GM12874 (cell line): ENCODE results near the gene NDEL1.

Experiments
- TF ChIP-seq, protein P1 (sequence below): IDR thresholded peaks from 2 replicates; pipeline ENCODE4 v1.5.1; 2011; ENCODE audit warnings: low read depth, mild to moderate bottlenecking, control low read depth, low read length, moderate library complexity; ENCODE audit not compliant: insufficient read depth

The NDEL1 gene

DNA sequence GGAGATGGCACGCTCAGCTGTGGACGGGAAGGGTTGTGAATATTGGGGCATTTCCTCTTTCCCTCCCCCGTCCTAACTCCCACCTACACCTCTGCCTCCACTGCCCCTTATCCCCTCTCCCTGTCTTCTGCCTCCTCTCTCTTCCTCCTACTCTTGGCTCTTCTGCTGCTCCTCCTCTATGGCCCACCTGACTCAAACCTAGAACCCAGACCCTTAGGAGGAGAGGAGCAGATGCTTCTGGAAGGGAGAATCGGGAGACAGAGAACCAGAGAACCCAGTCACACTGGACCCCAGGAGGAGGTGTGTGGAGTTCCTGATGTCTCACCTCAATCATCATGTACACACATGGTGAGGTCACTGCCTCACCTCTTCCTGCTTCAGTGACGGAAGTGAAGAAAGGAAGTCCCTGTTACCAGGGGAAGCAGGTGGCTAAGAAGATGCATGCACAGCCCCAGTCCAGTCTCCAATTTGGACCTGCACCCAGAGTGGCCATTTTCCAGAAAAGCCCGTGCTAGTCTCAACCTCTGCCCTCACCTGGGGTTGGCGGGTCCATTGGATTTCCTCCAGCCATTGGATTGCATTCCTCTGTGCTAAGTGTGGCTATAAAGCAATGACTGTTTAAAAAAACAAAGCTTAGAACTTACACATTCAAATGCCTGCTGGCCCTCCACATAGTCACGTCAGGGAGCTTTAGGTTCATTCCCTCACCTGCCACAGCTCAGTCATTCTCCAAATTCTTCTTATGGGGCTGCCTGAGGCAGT is 42.0 kb upstream of the NDEL1 start:
- TF ChIP-seq, protein P1, sequence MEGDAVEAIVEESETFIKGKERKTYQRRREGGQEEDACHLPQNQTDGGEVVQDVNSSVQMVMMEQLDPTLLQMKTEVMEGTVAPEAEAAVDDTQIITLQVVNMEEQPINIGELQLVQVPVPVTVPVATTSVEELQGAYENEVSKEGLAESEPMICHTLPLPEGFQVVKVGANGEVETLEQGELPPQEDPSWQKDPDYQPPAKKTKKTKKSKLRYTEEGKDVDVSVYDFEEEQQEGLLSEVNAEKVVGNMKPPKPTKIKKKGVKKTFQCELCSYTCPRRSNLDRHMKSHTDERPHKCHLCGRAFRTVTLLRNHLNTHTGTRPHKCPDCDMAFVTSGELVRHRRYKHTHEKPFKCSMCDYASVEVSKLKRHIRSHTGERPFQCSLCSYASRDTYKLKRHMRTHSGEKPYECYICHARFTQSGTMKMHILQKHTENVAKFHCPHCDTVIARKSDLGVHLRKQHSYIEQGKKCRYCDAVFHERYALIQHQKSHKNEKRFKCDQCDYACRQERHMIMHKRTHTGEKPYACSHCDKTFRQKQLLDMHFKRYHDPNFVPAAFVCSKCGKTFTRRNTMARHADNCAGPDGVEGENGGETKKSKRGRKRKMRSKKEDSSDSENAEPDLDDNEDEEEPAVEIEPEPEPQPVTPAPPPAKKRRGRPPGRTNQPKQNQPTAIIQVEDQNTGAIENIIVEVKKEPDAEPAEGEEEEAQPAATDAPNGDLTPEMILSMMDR: no peak

DNA sequence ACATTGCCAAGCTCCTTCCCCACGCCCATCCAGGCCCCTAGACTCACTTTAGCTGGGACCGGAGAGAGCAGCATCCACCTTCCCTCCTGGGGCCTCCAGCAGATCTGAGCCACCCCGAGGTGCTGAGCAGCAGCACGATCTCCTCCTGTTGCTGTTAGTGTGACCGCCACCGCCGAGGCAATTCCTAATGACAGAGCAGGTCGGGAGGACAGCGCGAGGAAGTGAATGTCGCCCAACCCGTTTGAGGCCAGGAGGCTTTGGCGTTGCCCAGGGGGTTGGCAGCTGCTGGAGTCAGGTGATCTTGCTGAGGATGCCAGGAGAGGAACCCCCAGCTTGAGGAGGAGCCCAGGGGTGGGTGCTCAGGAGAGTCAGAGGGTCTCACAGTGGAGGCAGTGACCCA is 38.0 kb upstream of the NDEL1 start, which contains the start of gene RNF222:
Gene RNF222, minus strand, starts transcription at position 192 of the 400 bp plus-strand sequence. CDS start 4,366 bp downstream, outside the sequence.
- TF ChIP-seq, protein P1: no peak

DNA sequence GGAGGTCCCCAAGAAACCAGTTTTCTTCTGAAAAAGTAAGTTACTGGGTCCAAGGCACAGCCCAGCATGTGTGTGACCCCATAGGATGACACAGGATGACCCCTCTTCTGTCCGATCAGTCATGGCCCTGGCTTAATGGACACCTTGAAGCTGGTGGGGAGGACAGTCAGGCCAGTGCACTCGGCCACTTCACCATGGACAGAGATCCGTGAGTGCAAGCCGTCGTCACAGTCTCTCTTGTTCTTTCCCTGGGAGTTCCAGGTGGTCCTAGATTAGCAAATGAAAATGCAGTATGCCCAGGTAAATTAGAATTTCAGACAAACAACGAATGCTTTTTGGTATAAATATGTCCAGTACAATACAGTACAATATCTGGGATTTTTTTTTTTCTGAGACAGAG is 36.7 kb upstream of the NDEL1 start:
- TF ChIP-seq, protein P1: no peak

DNA sequence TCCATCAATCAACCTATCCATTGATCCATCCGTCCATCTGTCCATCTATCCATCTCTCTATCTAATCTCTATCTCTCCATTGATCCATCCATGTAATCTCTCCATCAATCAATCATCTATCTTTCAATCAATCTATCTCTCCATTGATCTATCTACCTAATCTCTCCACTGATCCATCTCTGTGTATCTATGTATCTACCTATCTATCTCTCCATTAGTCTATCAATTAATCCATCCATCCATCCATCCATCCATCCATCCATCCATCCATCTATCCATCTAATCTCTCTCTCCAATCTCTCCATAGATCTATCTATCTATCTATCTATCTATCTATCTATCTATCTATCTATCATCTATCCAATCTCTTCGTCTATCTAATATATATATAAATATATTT is 34.6 kb upstream of the NDEL1 start:
- TF ChIP-seq, protein P1: no peak

DNA sequence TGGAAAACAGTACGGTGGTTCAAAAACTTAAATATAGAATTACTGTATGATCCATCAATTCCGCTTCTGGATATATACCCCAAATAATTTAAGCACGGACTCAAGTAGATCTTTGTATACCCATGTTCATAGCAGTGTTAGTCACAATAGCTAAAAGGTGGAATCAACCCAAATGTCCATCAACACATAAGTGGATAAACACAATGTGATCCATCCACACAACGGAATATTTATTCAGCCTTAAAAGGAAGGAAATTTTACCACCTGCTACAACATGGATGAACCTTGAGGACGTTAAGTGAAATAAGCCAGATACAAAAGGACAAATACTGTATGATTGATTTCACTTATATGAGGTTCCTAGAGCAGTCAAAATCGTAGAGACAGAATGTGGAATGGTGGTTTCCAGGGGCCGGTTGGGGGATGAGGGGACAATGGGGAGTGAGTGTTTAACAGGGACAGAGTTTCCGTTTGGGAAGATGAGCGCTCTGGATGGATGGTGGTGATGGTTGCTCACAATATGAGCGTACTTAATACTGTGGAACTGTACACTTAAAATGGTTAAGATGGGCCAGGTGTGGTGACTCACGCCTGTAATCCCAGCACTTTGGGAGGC is 32.7 kb upstream of the NDEL1 start:
- TF ChIP-seq, protein P1: no peak

DNA sequence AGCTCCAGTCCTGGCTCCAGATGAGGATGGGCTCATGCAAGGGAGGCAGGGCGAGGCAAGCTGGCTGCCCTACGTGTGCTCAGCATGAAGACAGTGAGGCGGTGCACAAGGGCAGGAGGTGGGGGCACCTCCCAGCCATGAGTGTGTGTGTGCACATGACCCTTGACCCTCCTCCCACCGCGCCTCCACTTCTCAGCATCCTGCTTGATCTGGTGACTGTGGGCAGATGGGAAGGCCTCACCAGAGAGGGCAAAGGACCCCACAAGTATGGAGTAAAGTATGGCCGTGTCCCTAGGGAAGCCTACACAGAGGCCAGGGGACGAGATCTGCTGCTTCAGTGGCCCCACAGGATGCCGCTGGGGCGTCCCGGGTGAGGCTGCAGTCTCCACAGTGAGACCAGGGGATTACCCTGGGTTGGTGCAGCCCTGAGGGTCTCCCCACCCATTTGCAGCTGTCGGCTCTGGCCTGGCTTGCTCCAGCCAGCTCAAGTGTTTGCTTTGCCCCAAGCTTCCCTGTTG is 30.1 kb upstream of the NDEL1 start:
- TF ChIP-seq, protein P1: no peak

DNA sequence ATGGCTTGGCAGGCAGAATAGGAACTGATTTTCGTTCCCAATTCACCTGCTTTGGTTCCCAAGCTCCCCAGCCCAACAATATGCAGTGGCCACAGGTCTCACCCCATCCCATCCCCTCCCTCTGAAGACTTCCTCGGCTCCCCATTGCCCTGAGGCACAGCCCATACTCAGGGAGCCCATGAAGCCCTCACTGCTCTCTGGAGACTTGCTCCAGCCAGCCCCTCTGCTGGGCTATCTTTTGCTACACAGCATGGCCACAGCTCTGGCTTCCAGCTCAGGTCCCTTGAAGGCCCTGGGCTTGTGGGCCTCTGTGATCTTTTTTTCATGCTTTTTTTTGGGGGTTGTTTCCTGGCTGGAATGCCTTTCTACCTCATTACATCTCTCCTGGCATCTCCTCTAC is 29.5 kb upstream of the NDEL1 start:
- TF ChIP-seq, protein P1: no peak
